HEK293 (cell line): ENCODE data around the gene UBXN6.

ENCODE experiments used
- ELK4 ChIP-seq: IDR thresholded peaks from 2 replicates; pipeline ENCODE4 v1.6.1; 2011; ENCODE audit warnings: mild to moderate bottlenecking, low read depth, low read length, borderline replicate concordance
- KLF17 ChIP-seq: fragments of 450-650 bp; formaldehyde crosslinking; IDR thresholded peaks from 2 replicates; pipeline ENCODE4 v1.5.1; 2016; ENCODE audit warnings: missing biosample characterization, missing genetic modification characterization
- KLF9 ChIP-seq: fragments of 450-650 bp; formaldehyde crosslinking; IDR thresholded peaks from 2 replicates; pipeline ENCODE4 v1.5.1; 2016; ENCODE audit warnings: missing biosample characterization, missing genetic modification characterization, low read depth
- MYNN ChIP-seq: fragments of 450-650 bp; formaldehyde crosslinking; IDR thresholded peaks from 2 replicates; pipeline ENCODE4 v1.5.1; 2016; ENCODE audit warnings: missing biosample characterization, missing genetic modification characterization, borderline replicate concordance
- PRDM10 ChIP-seq: fragments of 450-650 bp; formaldehyde crosslinking; IDR thresholded peaks from 2 replicates; pipeline ENCODE4 v1.5.1; 2016; ENCODE audit warnings: missing biosample characterization, missing genetic modification characterization
- RBAK ChIP-seq: fragments of 450-650 bp; formaldehyde crosslinking; IDR thresholded peaks from 2 replicates; pipeline ENCODE4 v1.5.1; 2016; ENCODE audit warnings: missing biosample characterization, missing genetic modification characterization
- SP3 ChIP-seq: fragments of 450-650 bp; formaldehyde crosslinking; IDR thresholded peaks from 2 replicates; pipeline ENCODE4 v1.5.1; 2016; ENCODE audit warnings: missing biosample characterization, missing genetic modification characterization
- SP7 ChIP-seq: fragments of 450-650 bp; formaldehyde crosslinking; IDR thresholded peaks from 2 replicates; pipeline ENCODE4 v1.5.1; 2016; ENCODE audit warnings: missing biosample characterization, missing genetic modification characterization
- WT1 ChIP-seq: fragments of 450-650 bp; formaldehyde crosslinking; IDR thresholded peaks from 2 replicates; pipeline ENCODE4 v1.5.1; 2016; ENCODE audit warnings: missing biosample characterization, missing genetic modification characterization
- ZBTB26 ChIP-seq: fragments of 450-650 bp; formaldehyde crosslinking; optimal IDR thresholded peaks from 2 replicates; pipeline ENCODE3; 2016; ENCODE audit warnings: missing biosample characterization, mild to moderate bottlenecking, missing genetic modification characterization
- ZBTB8A ChIP-seq: fragments of 450-650 bp; formaldehyde crosslinking; IDR thresholded peaks from 2 replicates; pipeline ENCODE4 v1.5.1; 2016; ENCODE audit warnings: missing biosample characterization, missing genetic modification characterization
- ZEB2 ChIP-seq: fragments of 450-650 bp; formaldehyde crosslinking; IDR thresholded peaks from 2 replicates; pipeline ENCODE4 v1.5.1; 2016; ENCODE audit warnings: missing biosample characterization, missing genetic modification characterization
- ZFHX2 ChIP-seq: fragments of 450-650 bp; formaldehyde crosslinking; conservative IDR thresholded peaks from 2 replicates; pipeline ENCODE4 v1.5.1; 2016; ENCODE audit warnings: missing biosample characterization, missing genetic modification characterization
- ZNF174 ChIP-seq: fragments of 450-650 bp; formaldehyde crosslinking; IDR thresholded peaks from 2 replicates; pipeline ENCODE4 v1.5.0; 2017; ENCODE audit warnings: missing biosample characterization, mild to moderate bottlenecking, missing genetic modification characterization
- ZNF292 ChIP-seq: fragments of 450-650 bp; formaldehyde crosslinking; IDR thresholded peaks from 2 replicates; pipeline ENCODE4 v1.5.1; 2016; ENCODE audit warnings: low read depth, missing biosample characterization, missing genetic modification characterization, borderline replicate concordance
- ZNF362 ChIP-seq: fragments of 450-650 bp; formaldehyde crosslinking; IDR thresholded peaks from 2 replicates; pipeline ENCODE4 v1.5.1; 2016; ENCODE audit warnings: missing biosample characterization, missing genetic modification characterization
- ZNF37A ChIP-seq: fragments of 450-650 bp; IDR thresholded peaks from 2 replicates; pipeline ENCODE4 v1.5.1; 2018; ENCODE audit warnings: missing biosample characterization, missing genetic modification characterization
- ZNF501 ChIP-seq: fragments of 450-650 bp; formaldehyde crosslinking; IDR thresholded peaks from 2 replicates; pipeline ENCODE4 v1.5.1; 2016; ENCODE audit warnings: missing biosample characterization, missing genetic modification characterization
- ZNF560 ChIP-seq: fragments of 450-650 bp; formaldehyde crosslinking; IDR thresholded peaks from 2 replicates; pipeline ENCODE4 v1.5.1; 2017; ENCODE audit warnings: missing biosample characterization, missing genetic modification characterization, borderline replicate concordance
- ZNF610 ChIP-seq: fragments of 450-650 bp; formaldehyde crosslinking; IDR thresholded peaks from 2 replicates; pipeline ENCODE4 v1.5.1; 2016; ENCODE audit warnings: missing biosample characterization, missing genetic modification characterization, borderline replicate concordance
- ZNF629 ChIP-seq: fragments of 450-650 bp; formaldehyde crosslinking; IDR thresholded peaks from 2 replicates; pipeline ENCODE4 v1.5.1; 2017; ENCODE audit warnings: missing biosample characterization, missing genetic modification characterization
- ZNF658 ChIP-seq: fragments of 450-650 bp; formaldehyde crosslinking; IDR thresholded peaks from 2 replicates; pipeline ENCODE4; 2016; ENCODE audit warnings: missing biosample characterization, missing genetic modification characterization
- ZNF677 ChIP-seq: fragments of 450-650 bp; IDR thresholded peaks from 2 replicates; pipeline ENCODE4 v1.5.0; 2018; ENCODE audit warnings: missing biosample characterization, mild to moderate bottlenecking, missing genetic modification characterization, moderate library complexity
- ZNF692 ChIP-seq: fragments of 450-650 bp; formaldehyde crosslinking; IDR thresholded peaks from 2 replicates; pipeline ENCODE4 v1.5.1; 2016; ENCODE audit warnings: missing biosample characterization, missing genetic modification characterization
- ZNF747 ChIP-seq: fragments of 450-650 bp; formaldehyde crosslinking; IDR thresholded peaks from 2 replicates; pipeline ENCODE4 v1.5.1; 2016; ENCODE audit warnings: missing biosample characterization, missing genetic modification characterization
- ZNF76 ChIP-seq: fragments of 450-650 bp; formaldehyde crosslinking; IDR thresholded peaks from 2 replicates; pipeline ENCODE4; 2016; ENCODE audit warnings: low read depth, missing biosample characterization, missing genetic modification characterization, borderline replicate concordance
- ZNF776 ChIP-seq: fragments of 450-650 bp; formaldehyde crosslinking; IDR thresholded peaks from 2 replicates; pipeline ENCODE4 v1.5.0; 2017; ENCODE audit warnings: missing biosample characterization, missing genetic modification characterization, borderline replicate concordance
- ZXDB ChIP-seq: fragments of 450-650 bp; formaldehyde crosslinking; IDR thresholded peaks from 2 replicates; pipeline ENCODE4 v1.5.1; 2016; ENCODE audit warnings: missing biosample characterization, missing genetic modification characterization

UBXN6 gene

GRCh38 chr19:4457654-4458395, at the start of gene UBXN6 (continued):
- TF ChIP-seq ZBTB26 (tag by site-specific recombination) (peak; percentile 14), ZEB2 (tag by site-specific recombination) (peak; percentile 50; the same call in 1 of the 2 replicates), PRDM10 (peak; percentile 61), ZNF76 (tag by site-specific recombination) (peak; percentile 52; the same call in 1 of the 2 replicates), WT1 (no peak), ZNF692 (tag by site-specific recombination) (peak; percentile 36; the same call in 1 of the 2 replicates), SP3 (tag by site-specific recombination) (peak; percentile 78), ZXDB (tag by site-specific recombination) (peak; percentile 65; the same call in 1 of the 2 replicates), KLF9 (tag by site-specific recombination) (0 out of 2 replicates have a peak, but pooled peaks have one; percentile 4), KLF17 (peak; percentile 59; the same call in 1 of the 2 replicates), ZBTB8A (tag by site-specific recombination) (0 out of 2 replicates have a peak, but pooled peaks have one; percentile 21), ZNF292 (tag by site-specific recombination) (no peak), RBAK (no peak), ZNF560 (tag by site-specific recombination) (no peak), ZNF174 (no peak), ZFHX2 (tag by site-specific recombination) (no peak), ZNF610 (tag by site-specific recombination) (peak; percentile 63; the same call in 1 of the 2 replicates), ZNF629 (tag by site-specific recombination) (peak; percentile 69), MYNN (no peak), SP7 (tag by site-specific recombination) (peak; percentile 70), ZNF747 (tag by site-specific recombination) (no peak), ZNF362 (peak; percentile 66; the same call in 1 of the 2 replicates), ZNF37A (no peak), ZNF501 (tag by site-specific recombination) (no peak), ELK4 (no peak), ZNF677 (tag by site-specific recombination) (no peak), ZNF776 (tag by site-specific recombination) (no peak), ZNF658 (tag by site-specific recombination) (no peak)
